GM18909 (cell line): ENCODE data around the gene JUN.
A peak's percentile ranks its signal among the peaks of the same experiment; 100 is the strongest.

Experiments
- ATAC-seq: cut with Tn5 transposase; IDR thresholded peaks from one replicate; pipeline ENCODE4 v1.9.1; 2021; ENCODE audit warnings: mild to moderate bottlenecking; ENCODE audit not compliant: unreplicated experiment, poor library complexity

The JUN gene

GRCh38 chr1:58784758-58785441 lies 1.1 kb upstream of the JUN start:
- ATAC-seq: peak; percentile 5

- ATAC-seq: peak; percentile 20
Observed at GRCh38 chr1:58783090-58783992, 506 bp downstream of the JUN start.

- ATAC-seq: peak; percentile 19
Observed at GRCh38 chr1:58782178-58783089, 1.4 kb downstream of the JUN start.

GRCh38 chr1:58781541-58782177 lies 2.2 kb downstream of the JUN start:
- no peak for ATAC-seq

- no peak for ATAC-seq
Observed at GRCh38 chr1:58780836-58781452, 2.9 kb downstream of the JUN start.

- ATAC-seq: no peak
Observed at GRCh38 chr1:58780411-58780810, 3.4 kb downstream of the JUN start.

GRCh38 chr1:58779801-58780382 lies 4.0 kb downstream of the JUN start:
- no peak for ATAC-seq

- ATAC-seq: no peak
Observed at GRCh38 chr1:58779059-58779754, 4.6 kb downstream of the JUN start.

- ATAC-seq: no peak
Observed at GRCh38 chr1:58778385-58779000, 5.4 kb downstream of the JUN start.

- ATAC-seq: peak; percentile 9
Observed at GRCh38 chr1:58774027-58774426, 9.8 kb downstream of the JUN start.

- peak; percentile 92 for ATAC-seq
Observed at GRCh38 chr1:58773406-58773840, 10.4 kb downstream of the JUN start.

GRCh38 chr1:58769809-58770320 lies 14.0 kb downstream of the JUN start:
- ATAC-seq: no peak

GRCh38 chr1:58768971-58769808 lies 14.7 kb downstream of the JUN start:
- ATAC-seq: no peak

- no peak for ATAC-seq
Observed at GRCh38 chr1:58768191-58768731, 15.6 kb downstream of the JUN start.

- ATAC-seq: no peak
Observed at GRCh38 chr1:58767143-58767542, 16.7 kb downstream of the JUN start.

GRCh38 chr1:58765441-58765840 lies 18.4 kb downstream of the JUN start:
- ATAC-seq: no peak

- ATAC-seq: no peak
Observed at GRCh38 chr1:58765006-58765405, 18.8 kb downstream of the JUN start.
